HepG2 (cell line): ENCODE measurements around the gene SLC7A4. TPM values are rescaled to one million over a fixed set of nuclear protein-coding genes. Genes with fewer than 3 reads are reported as not detected.

Source experiments
- BCL3 ChIP-seq: sonication (generic); formaldehyde crosslinking; IDR thresholded peaks from 2 replicates; pipeline ENCODE4 v1.5.1; 2020; ENCODE audit warnings: mild to moderate bottlenecking, missing genetic modification reagents, moderate library complexity
- CEBPB ChIP-seq: IDR thresholded peaks from 2 replicates; pipeline ENCODE4 v1.6.1; 2011; ENCODE audit warnings: low read depth, low read length, improper control_type of control experiment, borderline replicate concordance
- E2F2 ChIP-seq: sonication (generic); formaldehyde crosslinking; IDR thresholded peaks from 2 replicates; pipeline ENCODE4 v1.4.0; 2020; ENCODE audit warnings: missing genetic modification reagents, borderline replicate concordance
- EHMT2 ChIP-seq: fragments of 200-600 bp; sonication (generic); IDR thresholded peaks from 2 replicates; pipeline ENCODE4 v1.7.0; 2017; ENCODE audit warnings: antibody characterized with exemption, low read depth, low read length, borderline replicate concordance
- FOXM1 ChIP-seq: sonication (generic); formaldehyde crosslinking; IDR thresholded peaks from 2 replicates; pipeline ENCODE4 v1.5.0; 2020; ENCODE audit warnings: missing genetic modification reagents
- HMG20A ChIP-seq: IDR thresholded peaks from 2 replicates; pipeline ENCODE4 v1.6.1; 2016; ENCODE audit warnings: borderline replicate concordance
- MLLT10 ChIP-seq: sonication (generic); formaldehyde crosslinking; IDR thresholded peaks from 2 replicates; pipeline ENCODE4 v1.4.0; 2020; ENCODE audit warnings: missing genetic modification reagents
- MTERF4 ChIP-seq: sonication (generic); formaldehyde crosslinking; IDR thresholded peaks from 2 replicates; pipeline ENCODE4 v1.8.0; 2023; ENCODE audit warnings: mild to moderate bottlenecking, missing genetic modification reagents
- MTF1 ChIP-seq: sonication (generic); formaldehyde crosslinking; IDR thresholded peaks from 2 replicates; pipeline ENCODE4 v1.5.0; 2020; ENCODE audit warnings: missing genetic modification reagents
- PAF1 ChIP-seq: IDR thresholded peaks from 2 replicates; pipeline ENCODE4 v1.6.1; 2016; ENCODE audit warnings: missing genetic modification reagents, missing compliant biosample characterization
- TGIF2 ChIP-seq: IDR thresholded peaks from 2 replicates; pipeline ENCODE4 v1.6.1; 2016; ENCODE audit warnings: control low read depth, missing compliant biosample characterization
- TOE1 ChIP-seq: sonication (generic); formaldehyde crosslinking; IDR thresholded peaks from 2 replicates; pipeline ENCODE4 v1.4.0; 2020; ENCODE audit warnings: mild to moderate bottlenecking, missing genetic modification reagents
- ZBTB33 ChIP-seq: sonication (generic); formaldehyde crosslinking; IDR thresholded peaks from 2 replicates; pipeline ENCODE4 v1.4.0; 2020; ENCODE audit warnings: missing genetic modification reagents
- ZMAT5 ChIP-seq: sonication (generic); formaldehyde crosslinking; IDR thresholded peaks from 2 replicates; pipeline ENCODE4 v1.5.0; 2020; ENCODE audit warnings: mild to moderate bottlenecking, low read depth, missing genetic modification reagents, borderline replicate concordance
- ZNF12 ChIP-seq: sonication (generic); formaldehyde crosslinking; IDR thresholded peaks from 2 replicates; pipeline ENCODE4 v1.5.0; 2020; ENCODE audit warnings: missing genetic modification reagents
- ZNF142 ChIP-seq: sonication (generic); formaldehyde crosslinking; IDR thresholded peaks from 2 replicates; pipeline ENCODE4 v1.4.0; 2020; ENCODE audit warnings: missing genetic modification reagents
- ZNF432 ChIP-seq: sonication (generic); formaldehyde crosslinking; IDR thresholded peaks from 2 replicates; pipeline ENCODE4 v1.5.0; 2020; ENCODE audit warnings: missing genetic modification reagents, mild to moderate bottlenecking, borderline replicate concordance
- ZNF709 ChIP-seq: sonication (generic); formaldehyde crosslinking; IDR thresholded peaks from 2 replicates; pipeline ENCODE4 v1.5.0; 2020; ENCODE audit warnings: mild to moderate bottlenecking, missing genetic modification reagents
- ZNF773 ChIP-seq: sonication (generic); formaldehyde crosslinking; IDR thresholded peaks from 2 replicates; pipeline ENCODE4 v1.4.0; 2020; ENCODE audit warnings: missing genetic modification reagents, borderline replicate concordance
- polyA plus RNA-seq, 8 experiments: library from polyadenylated mRNA; depleted of rRNA in 3 of 8; stranded (reverse) in 7 of 8; unstranded in 1 of 8; fragments of >200 nt; fragmentation: Illumina TruSeq in 4 of 8; extraction: Trizol in 4 of 8; gene quantifications; 2 replicates each; pipeline versions ENCODE4 v1.2.1 to v1.2.3, GENCODE V29; 2011 to 2016; ENCODE audit warnings: low read depth in 4 of 8, missing spikeins in 1 of 8, mixed read lengths in 1 of 8; ENCODE audit not compliant: insufficient read depth in 1 of 8
- total RNA-seq, 5 experiments: library from RNA; depleted of rRNA; stranded (reverse); fragments of >200 nt; fragmentation: Illumina TruSeq; extraction: Trizol; gene quantifications; 2 replicates each; pipeline ENCODE4 v1.2.3, GENCODE V29; 2016; ENCODE audit warnings: low read depth in 1 of 5

The SLC7A4 gene
- total and polyA plus RNA-seq, 2 of the 13 experiments (the other 11 are each of a cell fraction or from before 2014, with no cell fraction given): not detected

- no peak for TF ChIP-seq E2F2 (CRISPR knock-in tag)
- TF ChIP-seq MTERF4 (CRISPR knock-in tag): peak; percentile 59; the same call in 1 of the 2 replicates
- no peak for TF ChIP-seq MLLT10
- TF ChIP-seq FOXM1 (CRISPR knock-in tag): no peak
- no peak for TF ChIP-seq PAF1 (CRISPR knock-in tag)
- no peak for TF ChIP-seq HMG20A (CRISPR knock-in tag)
- TF ChIP-seq ZNF432 (CRISPR knock-in tag): no peak
- TF ChIP-seq EHMT2: no peak
- TF ChIP-seq ZBTB33: peak; percentile 93
- TF ChIP-seq BCL3: no peak
- TF ChIP-seq TOE1 (CRISPR knock-in tag): no peak
- no peak for TF ChIP-seq ZNF12 (CRISPR knock-in tag)
- TF ChIP-seq CEBPB: no peak
- TF ChIP-seq ZMAT5 (CRISPR knock-in tag): no peak
- 0 out of 2 replicates have a peak, but pooled peaks have one; percentile 34 for TF ChIP-seq ZNF709 (CRISPR knock-in tag)
- peak; percentile 21; the same call in 1 of the 2 replicates for TF ChIP-seq ZNF142 (CRISPR knock-in tag)
- no peak for TF ChIP-seq TGIF2 (CRISPR knock-in tag)
- TF ChIP-seq MTF1: no peak
- TF ChIP-seq ZNF773: no peak
These were observed 53.0 kb downstream of the SLC7A4 start (continued) for GRCh38 chr22:20979243-20979809.
